Stomach (tissue), 4 donors: ENCODE data around the gene PRKCQ.

Experiments
- CTCF ChIP-seq, 7 experiments: fragments of 450-650 bp in 4 of 7; fragments of 200-600 bp in 3 of 7; sonication (generic) in 3 of 7; IDR thresholded peaks; one replicate each; pipeline ENCODE4 v1.5.1; 2016 to 2019; ENCODE audit warnings: antibody characterized with exemption in 7 of 7, control low read depth in 2 of 7, mild to moderate bottlenecking in 1 of 7
- EP300 ChIP-seq: sonication (generic); formaldehyde crosslinking; IDR thresholded peaks from one replicate; pipeline ENCODE4 v1.6.1; 2017; ENCODE audit warnings: antibody characterized with exemption
- POLR2A ChIP-seq, 4 donors: fragments of 450-650 bp; IDR thresholded peaks; one replicate each; pipeline ENCODE4 v1.6.1; 2016; ENCODE audit warnings: antibody characterized with exemption in 4 of 4, control low read depth in 2 of 4, mild to moderate bottlenecking in 1 of 4, moderate library complexity in 1 of 4
- POLR2AphosphoS5 ChIP-seq, 3 donors: sonication (generic); formaldehyde crosslinking; IDR thresholded peaks; one replicate each; pipeline ENCODE4 v1.6.1; 2016; ENCODE audit warnings: antibody characterized with exemption in 3 of 3

GRCh38 chr10:6602026-6602699, 22.1 kb upstream of the PRKCQ start:
- TF ChIP-seq CTCF (IDR thresholded peaks at IDR 0.05) = no peak
- no peak for TF ChIP-seq POLR2AphosphoS5 (IDR thresholded peaks at IDR 0.05)
- no peak for TF ChIP-seq EP300
- no peak for TF ChIP-seq POLR2A (IDR thresholded peaks at IDR 0.05)
